CD4-positive, alpha-beta T cell treated with Interleukin-6 at 100 ng/mL for 8 hours (primary cell): Measurements from ENCODE around the gene FCN1.

ENCODE experiments used
- DNase-seq: peaks from one replicate; pipeline ENCODE4 v3.0.0-alpha.2; 2020; ENCODE audit warnings: mixed read lengths, low spot score

FCN1 gene

DNA sequence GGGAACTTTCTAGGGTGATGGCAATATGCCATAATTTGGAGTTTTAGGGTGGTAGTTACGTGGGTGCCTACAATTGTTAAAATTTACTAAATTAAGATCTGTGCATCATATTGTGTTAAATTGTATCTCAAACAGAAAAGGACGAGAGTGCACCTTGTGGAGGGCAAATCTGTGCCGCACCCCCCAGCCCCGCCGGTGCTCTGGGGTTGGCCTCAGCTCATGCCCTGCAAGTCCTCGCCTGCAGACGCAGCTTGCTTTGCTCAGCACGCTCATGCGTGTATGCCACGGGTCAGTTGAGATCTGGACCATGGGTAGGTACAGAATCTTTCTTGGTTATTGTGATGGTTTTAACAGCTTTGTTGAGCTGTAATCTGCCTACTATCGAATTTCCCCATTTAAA, 33.7 kb upstream of the FCN1 start:
- no peak for DNase-seq

DNA sequence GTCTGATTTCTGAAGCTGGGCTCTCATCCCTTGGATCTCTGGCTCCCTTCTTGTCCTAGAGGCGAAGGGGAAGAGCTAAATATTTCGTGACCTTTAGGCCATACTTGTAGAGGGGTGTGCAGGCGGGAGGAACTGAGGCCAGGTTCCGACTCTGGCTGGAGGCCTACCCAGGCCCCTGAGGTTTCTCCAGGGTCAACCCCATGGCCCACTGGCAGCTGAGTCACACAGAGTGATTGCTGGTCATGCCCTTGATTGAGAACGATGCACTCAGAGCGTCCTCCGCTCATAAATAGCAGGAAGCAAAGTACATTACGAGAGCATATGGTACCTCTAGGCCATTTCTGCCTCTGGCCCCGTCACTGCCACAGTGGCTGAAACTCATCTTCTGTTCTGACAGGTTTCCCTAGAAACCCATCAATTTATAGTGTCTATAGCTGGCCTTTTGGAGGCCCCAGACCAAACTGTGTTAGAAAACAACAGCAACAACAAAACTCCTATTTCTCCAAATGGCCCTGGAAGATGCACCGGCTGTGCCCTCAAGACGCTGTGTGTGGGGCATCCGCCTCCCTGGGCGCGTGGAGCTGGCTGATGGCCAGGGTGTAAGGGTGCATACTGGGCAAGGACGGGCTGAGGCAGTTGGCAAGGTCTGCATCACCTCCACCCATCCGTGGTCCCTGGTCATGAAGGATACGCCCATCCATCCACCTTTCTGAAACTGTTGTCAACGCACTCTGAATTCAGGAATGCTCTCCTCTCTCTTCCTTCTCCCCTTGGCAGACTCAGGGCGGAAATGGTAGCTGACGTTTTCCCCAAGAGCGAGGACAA, 32.9 kb upstream of the FCN1 start:
- DNase-seq: no peak

DNA sequence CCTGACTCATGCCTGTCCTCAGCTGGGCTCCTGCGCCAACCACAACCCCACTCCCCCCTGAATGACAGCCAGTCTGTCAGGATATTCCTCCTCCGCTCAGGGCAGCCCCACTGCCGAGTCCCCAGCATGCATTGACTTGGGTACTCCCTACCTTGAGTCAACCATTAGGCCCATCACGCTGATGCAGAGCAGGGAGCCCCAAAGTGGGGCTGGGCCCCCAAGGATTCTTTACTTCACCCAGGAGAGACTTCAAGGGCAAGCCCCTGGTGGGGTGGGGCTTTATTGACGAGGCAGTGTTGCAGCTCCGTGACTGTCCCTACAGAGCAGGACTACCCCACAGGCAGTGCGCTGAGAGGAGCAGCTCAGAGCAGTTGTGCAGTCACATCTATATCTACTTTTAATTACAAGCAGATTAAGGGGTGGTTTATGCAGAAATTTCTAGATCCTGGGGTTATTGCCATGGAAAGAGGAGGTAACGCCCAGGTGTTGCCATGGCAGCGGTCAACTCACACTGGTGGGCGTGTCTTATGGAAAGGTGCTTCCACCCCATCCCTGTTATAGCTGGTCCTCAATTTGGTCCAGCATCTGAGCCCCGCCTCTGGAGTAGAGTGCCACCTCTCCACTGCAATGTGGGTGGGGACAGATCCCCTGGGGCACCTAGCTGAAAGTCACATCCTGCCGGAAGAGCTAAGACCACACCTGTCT, 32.1 kb upstream of the FCN1 start:
- DNase-seq: no peak

DNA sequence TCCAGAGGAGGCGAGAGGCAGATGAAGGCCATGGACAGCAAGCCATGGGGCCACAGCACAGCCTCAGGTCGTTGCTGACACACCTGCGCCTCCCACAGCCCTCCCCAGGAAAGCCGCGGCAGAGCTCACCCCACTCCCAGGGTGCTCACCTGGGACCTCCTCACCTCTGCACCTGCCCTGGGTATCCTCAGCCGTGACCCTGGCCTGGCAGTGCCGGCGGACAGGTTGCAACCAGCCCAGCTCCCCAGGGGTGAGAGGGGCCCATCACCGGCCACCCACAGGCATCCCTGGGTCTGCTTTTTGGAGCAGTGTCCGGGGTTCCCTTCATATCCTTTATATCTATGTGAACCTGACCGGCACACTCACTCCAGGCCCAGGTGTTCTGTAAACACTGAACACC, 30.4 kb upstream of the FCN1 start:
- DNase-seq: no peak

DNA sequence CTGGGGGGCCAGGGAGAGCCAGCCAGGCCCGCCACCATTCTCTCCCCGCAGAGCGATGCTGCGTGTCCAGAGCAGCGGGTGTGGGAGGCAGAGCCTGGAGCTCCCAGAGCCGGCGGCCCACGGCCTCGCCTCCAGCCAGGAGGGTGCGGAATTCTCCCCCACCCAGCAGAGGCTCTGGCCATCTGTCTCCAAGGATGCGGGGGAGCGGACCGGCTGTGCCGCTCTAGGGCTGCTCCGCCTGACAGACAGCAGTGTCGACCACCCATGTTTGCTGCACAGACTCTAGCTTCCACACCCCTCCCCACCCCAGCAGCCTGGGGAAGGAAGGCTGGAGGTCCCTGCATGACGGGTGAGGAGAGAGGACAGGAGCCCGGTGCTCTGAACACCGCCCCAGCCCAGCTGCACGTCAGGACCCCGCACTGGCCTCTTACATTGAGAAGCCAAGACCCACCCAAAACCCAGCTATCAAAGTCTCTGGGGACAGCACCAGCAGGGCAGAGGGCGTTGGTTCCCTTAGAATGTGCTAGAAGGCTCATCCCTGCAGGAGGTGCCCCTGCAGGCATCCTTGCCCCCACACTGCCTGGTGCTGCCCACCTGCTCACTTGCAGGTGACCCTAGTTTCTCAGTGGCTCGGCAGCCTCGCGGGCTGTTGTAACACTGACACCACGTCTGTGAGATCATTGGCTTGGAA, 29.7 kb upstream of the FCN1 start:
- DNase-seq: no peak

DNA sequence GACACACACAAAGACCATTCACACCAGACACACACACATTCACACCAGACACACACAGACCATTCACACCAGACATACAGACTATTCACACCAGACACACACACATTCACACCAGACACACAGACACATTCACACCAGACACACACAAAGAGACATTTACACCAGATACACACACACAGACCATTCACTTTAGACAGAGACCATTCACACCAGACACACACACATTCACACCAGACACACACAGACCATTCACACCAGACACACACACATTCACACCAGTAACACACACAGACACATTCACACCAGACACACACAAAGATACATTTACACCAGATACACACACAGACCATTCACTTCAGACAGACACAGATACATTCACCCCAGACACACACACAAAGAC, 29.0 kb upstream of the FCN1 start:
- DNase-seq: no peak

DNA sequence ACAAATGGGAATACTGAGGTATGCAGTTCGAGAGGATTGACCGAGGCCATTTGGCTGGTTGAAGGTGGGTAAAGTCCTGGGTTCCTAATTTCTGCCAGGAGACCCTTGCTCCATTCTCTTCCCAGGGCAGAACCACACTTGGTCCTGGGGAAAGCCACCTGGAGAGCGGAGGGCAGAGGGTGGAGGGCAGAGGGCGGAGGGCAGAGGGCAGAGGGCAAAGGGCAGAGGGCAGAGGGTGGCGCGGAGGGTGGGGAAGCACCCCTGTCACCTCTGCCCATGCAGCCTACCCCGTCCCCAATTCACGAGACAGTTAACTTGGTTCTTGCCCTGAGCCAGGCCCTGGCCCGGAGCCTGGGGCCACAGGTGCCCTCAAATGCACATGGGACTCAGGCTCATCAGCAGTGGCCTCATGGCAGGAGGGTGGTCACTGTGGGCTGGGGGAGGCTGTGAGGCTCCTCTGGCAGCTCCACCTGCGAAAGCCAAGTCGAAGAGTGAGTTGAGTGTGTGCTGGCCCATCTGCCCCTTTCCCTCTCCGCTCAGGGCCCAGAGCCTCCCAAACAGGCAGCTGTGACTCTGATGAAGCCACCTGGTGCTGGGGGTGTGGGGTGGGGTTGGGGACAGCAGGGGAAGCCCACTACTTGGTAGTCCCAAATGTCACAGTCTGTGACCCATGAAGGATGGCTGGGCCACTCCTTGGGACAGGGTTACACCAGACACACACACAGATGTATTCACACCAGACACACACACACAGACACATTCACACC, 28.0 kb upstream of the FCN1 start:
- no peak for DNase-seq

DNA sequence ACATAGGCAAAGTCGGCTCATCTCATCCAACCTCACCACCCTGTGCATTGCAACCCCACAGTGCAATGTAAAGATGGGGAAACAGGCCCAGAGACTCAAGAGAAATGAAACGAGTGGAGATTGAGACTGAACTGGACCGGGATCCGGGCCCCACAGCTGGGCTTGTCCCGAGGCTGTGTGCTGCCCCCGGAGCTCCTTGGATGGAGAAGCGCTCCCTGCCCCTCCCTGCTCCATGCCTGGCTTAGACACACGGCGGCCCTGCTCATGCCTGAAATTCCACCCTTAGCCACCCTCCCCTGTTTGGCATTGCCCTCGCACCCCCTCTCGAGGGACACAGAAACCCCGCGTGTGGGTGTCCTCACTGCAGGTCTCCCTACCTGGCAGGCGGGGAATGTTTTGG, 27.2 kb upstream of the FCN1 start:
- DNase-seq: no peak

DNA sequence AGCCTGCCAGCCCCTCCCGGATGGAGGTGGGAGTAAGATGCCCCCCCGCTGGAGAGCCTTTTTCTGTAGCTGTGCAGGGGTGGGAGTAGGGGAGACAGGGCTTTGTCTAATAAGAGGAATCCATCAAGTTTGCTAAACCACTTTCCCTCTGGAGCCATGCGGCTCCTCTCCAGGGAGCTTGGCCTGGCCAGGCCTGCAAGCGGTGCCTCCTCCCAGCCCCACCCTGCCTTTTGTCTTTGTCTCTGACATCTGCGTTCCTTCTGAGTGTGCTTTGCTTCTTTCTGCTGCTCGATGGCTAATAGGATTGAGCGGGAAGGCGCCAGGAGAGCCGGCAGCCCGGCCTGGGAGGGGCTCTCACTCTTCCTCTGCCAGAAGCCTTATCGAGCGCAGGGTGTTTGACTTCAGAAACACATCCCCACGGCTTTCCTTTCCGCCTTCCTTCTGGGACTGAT, 26.7 kb upstream of the FCN1 start:
- DNase-seq: no peak

DNA sequence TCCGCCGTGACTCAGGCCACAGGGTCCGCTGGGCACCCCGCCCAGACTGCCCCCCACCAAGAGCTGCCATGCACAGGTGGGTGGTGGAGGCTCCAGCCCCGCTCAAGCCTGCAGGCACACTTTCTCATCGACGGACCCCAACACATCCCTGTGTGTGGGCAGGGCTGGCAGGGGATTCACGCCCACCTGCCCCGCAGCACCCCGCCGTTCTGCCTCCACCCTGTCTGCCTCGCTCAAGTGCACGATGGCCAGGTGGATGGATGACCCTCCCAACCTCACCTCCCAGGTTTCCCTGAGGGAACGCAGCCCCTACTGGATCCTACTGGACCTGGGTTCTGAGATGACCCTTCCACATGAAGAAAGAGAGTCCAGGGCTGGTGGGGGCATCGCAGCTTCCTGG, 26.1 kb upstream of the FCN1 start:
- DNase-seq: no peak

DNA sequence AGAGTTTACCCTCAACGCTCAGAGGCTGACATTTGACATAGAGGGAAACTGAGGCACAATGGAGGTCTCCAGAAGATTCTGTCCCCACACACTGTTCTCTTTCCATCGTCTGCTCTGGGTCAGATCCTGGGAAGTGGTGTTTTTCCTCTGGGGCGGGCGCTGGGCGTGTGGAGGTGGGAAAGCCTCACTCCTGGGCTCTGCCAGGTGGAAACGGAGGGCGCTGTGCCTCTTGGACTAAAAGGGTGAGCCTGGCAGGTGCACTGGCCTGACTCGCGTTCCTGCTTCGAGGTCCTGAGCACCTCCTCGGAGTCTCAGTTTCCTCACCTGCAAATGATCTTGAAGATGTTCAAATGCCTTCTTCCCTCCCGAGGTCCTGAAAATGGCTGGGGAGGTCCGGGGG, 25.7 kb upstream of the FCN1 start:
- no peak for DNase-seq

DNA sequence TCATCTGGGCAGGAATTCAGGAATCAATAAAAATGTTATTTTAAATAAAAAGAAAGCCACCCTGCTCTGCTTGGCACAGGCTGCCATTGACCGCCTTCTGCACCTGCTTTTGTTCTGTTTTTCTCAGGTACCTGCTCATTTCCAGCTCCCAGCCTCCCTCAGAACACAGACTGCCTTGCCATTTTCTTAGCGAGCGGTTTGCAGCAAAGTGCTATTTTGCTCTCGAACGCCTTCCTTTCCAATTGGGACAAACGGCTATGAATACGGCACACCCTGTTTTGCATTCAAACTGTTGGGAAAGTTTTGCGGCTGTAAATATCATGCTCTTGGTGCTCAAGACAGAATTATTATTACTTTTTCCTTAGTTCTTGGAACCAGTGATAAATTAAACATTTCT, 25.1 kb upstream of the FCN1 start:
- no peak for DNase-seq

DNA sequence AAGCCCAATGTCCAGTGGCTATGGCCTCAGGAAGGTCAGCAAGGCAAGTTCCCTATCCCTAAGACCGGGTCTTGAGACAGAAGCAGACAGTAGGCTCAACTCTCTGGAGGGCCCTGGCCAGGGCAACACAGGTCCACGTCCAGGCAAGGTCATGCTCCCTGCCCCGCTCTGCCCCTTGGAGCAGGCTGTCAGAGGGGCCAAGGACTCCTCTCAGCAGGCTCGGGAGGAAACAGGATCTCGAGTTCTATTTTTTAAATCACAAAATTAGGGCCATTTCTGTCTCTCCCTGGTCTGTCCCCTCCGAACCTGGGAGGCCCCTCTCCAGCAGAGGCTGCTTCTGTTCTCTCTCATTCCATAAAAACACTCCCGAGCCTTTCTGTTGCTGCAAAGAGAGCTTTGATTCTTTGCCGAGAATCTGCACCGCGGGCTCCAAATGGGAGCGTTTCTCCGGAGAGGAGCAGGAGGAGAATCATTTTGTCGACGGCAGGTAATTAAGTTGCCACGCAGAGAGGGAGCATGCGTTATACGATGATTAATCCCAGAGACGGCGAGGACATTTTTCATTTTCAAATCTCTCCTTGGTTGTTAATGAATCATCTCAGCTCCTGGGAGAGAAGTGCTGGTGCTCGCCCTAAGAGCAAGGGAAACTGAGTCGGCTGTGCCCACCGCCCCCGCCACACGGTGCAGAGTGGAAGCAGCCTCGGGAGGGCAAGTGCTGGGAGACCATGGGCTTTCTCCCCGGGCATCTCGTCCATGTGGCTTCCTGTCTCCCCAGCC, 24.5 kb upstream of the FCN1 start:
- no peak for DNase-seq

DNA sequence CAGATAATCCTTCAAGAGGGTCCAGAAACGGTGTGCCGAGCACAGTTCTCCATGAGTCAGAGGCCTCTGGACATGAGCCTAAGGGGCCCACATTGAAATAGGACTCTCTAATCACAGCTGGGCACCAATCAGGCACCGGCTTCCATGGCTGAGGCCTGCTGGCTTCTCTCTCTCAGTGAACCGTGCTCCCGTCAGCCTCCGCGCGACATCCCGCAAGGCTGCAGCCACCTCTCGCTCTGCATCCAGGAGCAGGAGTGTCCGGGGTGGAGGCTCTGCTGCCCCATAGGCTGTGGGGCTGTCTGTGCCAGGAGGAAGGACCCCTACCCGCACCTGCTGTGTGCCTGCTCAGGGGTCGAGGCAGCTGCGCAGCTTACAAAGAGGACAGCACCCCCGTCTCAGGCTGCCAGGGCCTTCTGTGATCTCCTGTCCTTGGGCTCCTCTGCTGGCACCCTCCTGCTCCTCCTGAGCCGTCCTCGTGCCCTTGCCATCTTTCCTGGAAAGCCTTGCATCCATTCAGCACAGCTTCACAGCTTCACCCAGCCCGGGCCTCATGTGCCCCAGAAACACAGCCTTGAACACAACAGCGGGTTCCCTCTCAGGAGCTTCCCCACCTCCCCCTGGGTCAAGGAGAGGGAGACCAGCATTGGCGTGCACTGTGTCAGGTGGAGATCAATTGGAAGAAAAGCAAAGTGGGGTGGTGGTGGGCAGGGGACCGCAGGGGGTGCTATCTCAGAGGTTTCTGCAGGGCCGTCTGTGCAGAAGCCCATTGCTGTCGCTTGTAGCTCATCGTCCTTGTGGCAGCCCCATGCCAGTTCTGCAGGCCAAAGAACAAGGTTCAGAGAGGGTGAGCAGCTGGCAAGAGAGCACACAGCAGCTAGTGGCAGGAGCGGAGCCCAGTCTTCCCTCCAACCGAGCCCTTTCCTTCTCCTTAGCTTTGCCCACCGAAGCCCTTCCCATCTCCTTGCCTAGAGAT, 22.8 kb upstream of the FCN1 start:
- DNase-seq: no peak

DNA sequence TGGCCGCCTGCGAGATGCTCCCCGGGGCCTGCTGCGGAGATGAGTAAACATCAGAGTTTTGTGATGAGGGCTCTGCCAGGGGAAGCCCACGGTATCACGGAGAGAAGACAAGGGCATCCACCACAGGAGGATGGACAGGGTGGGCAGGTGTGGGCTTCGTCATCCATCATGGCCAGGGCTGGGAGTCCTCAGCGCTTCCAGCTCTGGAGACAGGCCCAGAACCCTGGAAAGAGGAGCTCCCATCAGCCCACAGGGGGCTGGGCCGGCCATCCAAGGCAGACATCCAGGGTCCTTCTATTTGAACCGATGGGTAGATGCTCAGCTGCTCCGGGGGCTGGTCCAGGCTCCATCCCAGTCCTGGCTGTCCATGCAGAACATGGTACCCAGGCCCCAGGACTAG, 22.1 kb upstream of the FCN1 start:
- DNase-seq: no peak

DNA sequence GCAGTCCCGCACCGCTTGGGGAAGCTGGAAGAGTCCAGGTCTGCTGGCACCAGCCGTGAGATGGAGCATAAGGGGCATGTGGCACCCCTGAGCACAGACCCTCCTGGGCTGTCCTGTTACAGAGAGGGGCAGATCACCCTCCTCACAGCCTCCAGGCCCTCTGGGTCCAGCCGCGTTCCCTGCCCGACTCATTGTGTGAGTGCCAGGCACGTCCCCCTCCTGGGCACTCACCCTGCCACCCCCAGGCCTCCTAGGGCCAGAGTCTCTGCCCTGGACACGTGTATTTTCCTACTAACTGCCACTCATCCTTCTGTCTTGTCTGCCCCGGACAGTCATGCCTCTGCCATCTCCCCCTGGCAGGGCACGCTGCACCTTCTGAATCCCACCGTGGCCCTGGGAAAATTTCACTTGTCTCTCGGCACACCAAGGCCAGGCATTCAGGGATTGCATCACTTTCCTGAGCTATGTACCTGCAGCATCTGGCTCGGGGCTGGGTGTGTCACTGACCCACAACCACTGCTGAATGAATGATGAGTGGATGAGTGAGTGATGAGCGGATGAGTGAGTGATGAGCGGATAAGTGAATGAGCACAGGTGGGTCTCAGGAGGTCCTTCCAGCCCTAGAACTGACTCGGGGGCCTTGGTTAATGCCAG, 21.5 kb upstream of the FCN1 start:
- no peak for DNase-seq

DNA sequence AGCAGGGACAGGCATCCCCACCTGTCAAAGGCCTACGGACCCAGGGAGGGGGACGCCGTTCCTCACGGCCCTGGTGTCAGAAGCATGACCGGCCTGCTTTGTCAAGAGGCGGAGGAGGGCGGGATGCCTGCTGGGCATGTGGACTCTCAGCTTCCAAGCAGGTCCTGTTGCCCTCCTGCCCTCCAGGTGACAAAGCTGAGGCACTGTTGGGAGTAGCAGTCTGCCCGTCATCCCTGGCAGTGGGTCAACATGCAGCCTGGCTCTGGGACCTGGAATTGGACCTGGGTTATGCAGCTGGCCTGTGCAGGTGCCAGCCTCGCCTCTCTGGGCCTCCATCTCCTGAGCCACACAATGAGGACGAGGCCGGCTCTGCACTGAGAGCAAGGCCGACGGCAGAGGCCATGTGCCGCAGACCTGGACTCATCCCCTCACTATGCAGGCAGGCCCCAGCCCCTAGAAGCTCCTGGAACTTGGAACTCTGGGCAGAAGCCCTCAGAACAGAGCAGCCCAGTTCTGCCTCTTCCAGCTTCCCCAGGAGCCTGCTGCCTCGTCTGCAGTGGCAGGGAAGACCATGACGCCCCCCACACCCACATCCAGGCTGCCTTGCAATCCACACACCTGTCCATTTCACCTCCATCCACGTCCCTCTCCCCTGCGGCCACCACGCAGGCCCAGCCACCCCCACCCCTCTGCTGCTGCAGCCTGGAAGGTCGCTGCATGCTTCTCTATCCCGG, 20.8 kb upstream of the FCN1 start:
- no peak for DNase-seq

DNA sequence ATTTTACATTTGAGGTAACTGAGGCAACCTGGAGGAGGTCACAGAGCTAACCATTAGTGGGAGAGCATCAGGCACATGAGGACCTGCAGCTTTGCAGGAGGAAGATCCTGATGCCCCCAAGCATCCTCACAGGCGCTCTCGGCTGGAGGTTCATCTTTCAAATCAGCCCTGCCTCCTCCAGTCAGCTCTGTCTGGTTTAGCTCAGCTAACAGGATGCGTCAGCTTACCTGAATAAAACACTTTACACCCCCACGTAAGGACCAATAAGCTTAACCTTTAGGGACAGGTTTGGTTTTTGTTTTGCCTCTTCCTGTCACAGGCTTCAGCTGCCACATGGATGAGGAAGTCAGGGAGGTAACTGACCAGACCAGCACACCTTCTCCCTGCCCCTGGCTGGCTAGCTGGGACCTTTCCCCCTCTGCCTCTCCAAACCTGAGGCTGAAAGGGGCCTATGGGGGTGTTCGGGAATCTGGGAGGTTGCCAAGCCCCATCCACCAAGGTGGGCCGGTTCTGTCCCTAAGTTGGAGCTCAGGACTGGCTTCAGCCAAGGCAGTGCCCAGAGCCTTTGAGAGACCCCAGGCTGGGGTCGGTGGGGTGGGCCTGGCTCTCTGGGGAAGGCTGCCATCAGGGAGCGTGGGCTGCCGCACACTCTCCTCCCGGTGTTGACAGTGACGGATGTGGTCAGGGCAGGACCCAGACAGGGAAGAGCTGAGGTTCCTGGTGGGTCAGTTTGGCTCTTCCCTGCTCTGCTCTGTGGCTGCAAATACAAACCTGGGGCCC, 20.0 kb upstream of the FCN1 start:
- no peak for DNase-seq
